GM18517 (cell line): ENCODE data around the gene TBC1D9.
A peak's percentile ranks its signal among the peaks of the same experiment; 100 is the strongest.
"Not testable (repeated sequence)": the region's sequence is repeated elsewhere in the genome, so short reads cannot be mapped to it uniquely, and the experiment has no call there.

ENCODE experiments used
- ATAC-seq: cut with Tn5 transposase; IDR thresholded peaks from one replicate; pipeline ENCODE4 v1.9.1; 2021; ENCODE audit warnings: mild to moderate bottlenecking, moderate library complexity; ENCODE audit not compliant: unreplicated experiment

Gene TBC1D9

DNA sequence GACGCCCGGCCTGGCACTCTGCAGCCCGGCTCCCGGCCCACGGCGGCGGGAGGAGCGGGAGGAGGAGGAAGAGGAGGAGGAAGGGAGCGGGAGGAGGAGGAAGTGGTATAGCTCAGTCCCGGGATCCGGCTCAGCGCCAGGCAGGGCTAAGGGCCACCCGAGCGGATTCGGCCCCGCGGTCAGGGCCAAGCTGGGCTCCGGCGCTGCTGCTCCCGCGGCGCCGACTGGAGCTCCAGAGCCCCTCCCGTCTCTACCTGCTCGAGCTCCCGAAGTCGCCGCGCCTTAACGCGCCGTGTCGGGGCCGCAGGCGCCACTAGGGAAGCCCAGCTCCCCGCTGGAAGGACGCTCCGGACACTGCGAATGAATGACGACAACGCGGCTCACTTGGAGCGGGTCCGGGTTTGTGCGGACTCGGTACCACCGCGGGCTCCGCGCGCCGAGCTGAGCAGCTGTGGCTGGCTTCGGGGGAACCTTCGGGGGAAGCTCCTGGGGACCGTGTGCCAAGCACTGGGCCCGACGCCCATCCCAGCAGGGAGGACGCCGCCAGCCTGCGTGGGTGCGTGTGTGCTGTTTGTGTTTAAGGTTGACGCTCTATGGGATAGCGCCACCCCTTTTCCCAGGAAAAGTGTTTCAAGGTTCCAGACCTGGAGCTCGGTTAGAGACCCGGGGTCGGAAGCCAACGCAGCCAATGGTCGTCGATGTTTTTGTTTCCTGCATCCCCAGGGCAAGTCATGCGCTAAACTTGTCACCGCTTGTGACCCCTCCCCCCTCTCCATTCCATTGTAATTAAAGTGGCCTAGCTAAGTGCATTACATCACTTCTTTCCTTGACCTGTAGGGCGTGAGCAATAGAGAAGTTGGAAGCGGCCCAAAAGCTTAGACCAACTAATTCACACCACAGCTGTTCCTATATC is at the start of gene TBC1D9:
TBC1D9 (minus strand) TSS at position 67 of the 913 bp plus-strand sequence. CDS start 340 bp downstream, outside the sequence.
- no peak for ATAC-seq

DNA sequence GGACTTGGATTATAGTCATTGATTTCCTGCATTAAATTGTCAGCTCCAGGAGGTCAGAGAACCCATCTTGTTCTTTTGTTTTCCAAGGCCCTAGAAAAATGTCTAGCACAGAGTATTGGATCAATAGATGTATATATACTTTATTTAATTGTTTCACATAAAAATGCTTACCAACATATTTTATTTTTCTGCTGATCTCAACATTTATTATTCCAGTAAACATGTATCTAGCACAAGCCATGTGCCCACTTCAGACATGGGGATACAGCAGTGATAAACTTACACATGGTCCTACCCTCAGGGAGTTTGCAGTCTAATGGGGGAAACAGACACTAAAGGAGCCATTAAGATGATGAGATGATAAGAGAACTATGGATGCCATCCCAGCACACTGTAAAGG is 49.1 kb upstream of the TBC1D9 start:
- no peak for ATAC-seq

DNA sequence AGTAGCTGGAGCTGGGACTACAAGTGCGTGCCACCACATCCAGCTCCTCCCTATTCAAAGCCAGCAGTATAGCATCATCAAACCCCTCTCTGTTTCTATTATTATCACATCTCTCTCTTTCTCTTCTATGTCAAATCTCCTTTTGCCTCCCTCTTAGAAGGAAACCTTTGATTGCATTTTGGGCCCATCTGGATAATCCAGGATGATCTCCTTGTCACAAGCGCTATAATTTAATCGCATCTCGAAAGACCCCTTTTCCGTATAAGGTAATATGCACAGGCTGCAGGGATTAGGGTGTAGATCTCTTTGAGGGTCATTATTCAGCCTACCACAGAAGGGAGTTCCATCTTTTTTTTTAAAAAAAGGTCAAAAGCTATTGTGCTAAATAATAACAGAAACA is 46.4 kb upstream of the TBC1D9 start:
- ATAC-seq, result no peak

DNA sequence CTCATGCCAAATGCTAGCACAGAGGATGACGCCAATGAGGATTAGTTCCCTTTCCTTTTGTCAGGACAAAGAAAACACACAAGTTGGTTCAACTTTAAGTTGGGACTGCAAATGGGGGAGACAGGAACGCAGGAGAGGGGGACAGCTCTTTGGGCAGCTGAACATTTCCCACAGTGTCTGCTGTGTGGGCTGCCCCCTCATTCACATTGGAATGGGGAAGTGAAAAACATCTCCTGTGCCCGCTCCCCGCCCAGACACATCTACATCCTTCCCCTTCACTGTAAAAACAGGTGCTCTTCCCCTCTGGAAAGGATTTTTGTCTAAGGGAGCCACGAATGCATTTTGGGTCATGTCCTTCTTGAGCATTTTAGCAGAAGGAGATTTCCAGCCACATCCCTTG is 44.5 kb upstream of the TBC1D9 start:
- no peak for ATAC-seq

DNA sequence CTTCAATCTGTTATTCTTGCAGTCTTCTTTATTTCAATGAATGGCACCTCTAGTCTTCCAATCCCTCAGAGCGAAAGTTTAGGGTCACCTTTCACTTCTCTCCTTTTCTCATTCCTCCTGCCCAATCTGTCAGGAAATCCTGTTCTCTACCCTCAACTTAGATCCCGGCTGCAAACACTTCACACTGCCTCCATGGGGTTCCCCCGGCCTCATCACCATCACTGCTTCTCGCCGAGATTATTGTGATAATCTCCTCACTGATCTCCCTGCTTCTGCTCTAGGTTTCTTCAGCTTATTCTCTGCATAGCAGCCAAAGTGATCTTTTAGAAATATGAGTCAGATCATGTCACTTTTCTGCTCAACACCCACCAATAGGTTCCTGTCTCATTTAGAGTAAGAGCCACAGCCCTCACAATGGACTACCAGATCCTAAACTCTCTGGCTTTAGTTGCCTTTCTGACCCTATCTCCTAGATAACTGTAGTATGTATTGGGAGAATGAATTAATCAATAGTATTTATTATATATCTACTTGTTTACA is 43.6 kb upstream of the TBC1D9 start:
- ATAC-seq, result no peak

DNA sequence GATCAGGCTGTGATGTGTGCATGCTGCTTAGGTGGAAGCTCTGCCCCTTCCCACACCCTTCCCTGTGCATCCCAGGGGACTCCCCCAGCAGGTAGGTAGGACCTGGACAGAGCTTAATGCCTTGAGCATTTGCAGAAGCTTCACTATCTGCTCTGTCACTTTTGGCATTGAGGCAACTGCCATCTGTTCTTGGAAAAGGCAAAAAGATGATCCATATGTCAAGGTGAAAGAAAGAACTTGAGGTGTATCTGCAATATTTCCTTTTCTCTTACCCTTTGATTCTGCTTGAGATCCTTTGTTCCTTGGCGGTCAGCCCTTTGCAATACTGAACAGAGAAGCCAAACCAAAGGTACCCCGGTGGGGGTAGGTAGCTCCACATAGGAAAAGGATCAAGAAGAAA is 37.1 kb upstream of the TBC1D9 start:
- ATAC-seq, result no peak

DNA sequence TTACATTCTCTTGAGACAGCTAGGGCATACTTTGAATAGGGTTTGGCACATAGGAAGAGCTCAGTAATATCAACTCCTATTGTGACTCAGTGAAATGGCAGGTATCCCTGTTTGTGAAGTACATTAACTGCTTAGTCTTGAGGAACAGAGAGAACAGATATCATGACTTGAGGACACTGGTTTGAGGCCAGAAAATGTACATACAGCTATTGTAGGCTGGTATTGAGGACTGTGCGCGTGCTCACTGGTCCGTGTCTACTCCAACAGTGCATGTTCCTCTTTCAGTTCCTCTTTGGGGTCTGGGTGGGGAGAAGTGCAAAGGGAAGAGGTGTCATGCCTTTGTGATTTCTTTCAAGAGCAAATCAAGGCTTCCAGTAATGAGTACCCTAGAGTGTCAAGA is 34.6 kb upstream of the TBC1D9 start:
- ATAC-seq, result peak; percentile 86

DNA sequence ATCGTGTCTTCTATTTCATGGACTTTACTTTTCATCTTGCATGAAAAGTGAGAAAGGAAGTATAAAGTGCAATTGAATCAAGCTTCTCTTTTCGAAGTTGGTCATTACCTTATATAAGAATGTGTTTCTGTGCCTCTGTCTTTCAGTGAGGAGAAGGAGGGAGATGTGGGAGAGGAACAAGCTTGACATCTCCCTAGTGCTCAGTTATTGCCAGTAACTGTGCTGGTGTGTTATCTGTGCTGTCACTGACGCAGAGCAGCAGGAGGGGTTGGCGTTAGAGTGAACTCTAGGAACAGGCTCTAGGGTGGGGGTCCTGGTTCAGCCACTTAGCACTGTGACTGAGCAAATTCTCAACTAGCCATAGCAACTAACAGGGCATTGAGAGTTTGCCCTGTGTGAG is 34.0 kb upstream of the TBC1D9 start:
- ATAC-seq, result peak; percentile 5

DNA sequence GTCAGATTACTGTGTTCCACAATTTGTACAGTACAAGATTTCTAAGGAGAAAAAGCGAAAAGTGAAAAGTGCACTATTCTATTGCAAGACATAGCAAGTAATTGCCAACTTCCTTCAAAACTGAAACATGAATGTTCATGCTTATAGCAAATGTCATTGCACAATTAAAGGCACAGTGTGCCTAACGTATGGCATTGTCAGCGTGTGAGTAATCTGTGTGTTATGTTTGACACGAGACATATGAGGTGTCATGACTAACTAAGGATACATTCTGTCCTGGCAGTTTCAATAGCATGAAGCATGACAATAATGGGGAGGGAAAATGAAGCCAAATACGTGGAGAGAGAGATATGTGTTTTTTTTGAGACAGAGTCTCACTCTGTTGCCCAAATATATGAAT is 33.6 kb upstream of the TBC1D9 start:
- no peak for ATAC-seq

DNA sequence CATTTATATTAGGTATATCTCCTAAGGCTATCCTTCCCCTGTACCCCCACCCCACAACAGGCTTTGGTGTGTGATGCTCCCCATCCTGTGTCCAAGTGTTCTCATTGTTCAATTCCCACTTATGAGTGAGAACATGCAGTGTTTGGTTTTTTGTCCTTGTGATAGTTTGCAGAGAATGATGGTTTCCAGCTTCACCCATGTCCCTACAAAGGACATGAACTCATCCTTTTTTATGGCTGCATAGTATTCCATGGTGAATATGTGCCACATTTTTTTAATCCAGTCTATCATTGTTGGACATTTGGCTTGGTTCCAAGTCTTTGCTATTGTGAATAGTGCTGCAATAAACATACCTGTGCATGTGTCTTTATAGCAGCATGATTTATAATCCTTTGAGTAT is 26.6 kb upstream of the TBC1D9 start:
- not testable (repeated sequence) for ATAC-seq

DNA sequence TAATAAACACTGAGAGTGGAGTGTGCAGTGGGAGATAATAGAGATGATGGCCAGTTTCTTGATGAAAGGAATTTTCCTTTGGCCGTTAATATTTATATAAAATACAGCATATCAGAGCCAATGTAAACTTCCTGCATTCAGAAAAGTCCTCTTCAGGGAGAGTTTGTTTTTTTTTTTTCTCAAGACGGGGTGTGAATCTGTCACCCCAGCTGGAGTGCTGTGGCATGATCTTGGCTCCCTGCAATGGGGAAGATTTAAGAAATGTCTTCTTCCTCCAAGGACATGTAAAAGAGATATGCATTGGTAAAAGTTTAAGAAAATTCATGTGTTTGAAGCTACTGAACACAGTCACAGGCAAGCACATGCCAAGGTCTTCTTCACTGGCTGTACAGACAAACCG is 25.4 kb upstream of the TBC1D9 start:
- no peak for ATAC-seq

DNA sequence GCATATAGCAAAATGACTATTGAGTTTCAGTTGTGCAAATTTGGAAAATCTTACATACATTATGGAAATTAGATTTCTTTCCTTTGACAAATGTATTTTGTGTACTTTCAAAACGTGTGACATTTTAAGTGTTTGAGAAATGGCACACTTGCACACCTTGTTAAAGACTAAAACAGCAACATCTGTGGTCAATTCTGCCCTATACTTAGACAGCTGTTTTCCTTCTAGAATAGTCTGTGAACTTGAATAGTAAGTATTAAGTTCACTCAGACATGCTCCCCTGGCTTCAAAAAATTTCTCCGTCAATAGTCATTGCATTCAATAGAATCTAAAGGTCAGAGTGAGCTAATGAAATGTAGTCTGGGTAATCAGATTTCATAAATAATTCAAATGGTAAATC is 21.7 kb upstream of the TBC1D9 start:
- ATAC-seq, result no peak

DNA sequence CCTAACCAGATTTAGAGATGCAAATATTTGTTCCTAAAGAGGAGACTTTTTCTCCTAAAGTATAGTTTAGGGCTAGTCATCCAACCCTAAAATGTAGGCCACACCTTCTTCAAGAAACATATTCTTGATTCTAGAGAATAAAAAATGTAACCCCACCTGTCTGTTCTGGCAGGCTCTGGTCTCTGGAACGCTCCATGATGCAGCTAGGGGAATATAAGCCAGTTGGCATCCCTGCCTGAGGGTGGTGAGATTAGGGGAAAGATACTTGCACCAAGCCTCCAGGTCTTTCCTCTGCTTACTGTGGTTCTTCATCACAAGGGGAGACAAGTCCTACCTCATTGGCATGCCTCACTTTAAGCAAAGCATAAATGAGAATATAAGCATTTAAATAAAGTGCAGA is 21.2 kb upstream of the TBC1D9 start:
- ATAC-seq, result no peak

DNA sequence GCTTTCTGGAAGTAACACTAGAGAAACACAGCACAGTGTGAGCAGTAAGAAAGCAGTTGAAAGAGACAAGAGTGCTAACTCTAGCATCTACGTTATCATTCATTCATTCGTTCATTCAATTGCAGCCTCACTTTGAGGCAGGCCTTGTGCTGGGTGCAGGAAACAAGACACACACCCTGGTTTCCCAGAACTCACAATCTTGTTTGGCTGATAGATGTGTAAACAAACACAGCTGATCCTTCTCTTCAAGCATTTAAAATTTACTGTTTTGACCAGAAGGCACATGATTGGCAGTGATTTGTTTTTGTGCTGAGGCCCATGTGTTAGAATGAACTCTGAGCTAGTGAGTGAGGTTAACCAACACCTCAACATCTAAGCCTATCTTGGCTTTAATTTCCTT is 20.4 kb upstream of the TBC1D9 start:
- ATAC-seq, result no peak

DNA sequence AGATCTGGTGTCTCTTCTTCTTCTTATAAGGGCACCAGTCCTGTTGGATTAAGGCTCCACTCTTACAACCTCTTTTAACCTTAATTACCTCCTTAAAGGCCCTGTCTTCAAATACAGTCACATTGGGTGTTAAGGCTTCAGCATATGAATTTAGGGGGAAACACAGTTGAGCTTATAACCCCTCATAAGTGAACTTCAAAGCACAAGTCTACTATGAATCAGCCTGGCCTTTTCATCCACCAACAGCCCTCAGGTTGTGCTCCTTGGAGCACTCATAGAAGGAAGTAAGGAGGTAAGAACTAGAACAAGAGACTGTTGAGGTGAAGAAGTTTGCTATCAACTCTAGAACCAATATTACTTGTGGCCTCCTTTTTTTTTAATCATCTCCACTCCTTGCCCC is 18.8 kb upstream of the TBC1D9 start:
- no peak for ATAC-seq

DNA sequence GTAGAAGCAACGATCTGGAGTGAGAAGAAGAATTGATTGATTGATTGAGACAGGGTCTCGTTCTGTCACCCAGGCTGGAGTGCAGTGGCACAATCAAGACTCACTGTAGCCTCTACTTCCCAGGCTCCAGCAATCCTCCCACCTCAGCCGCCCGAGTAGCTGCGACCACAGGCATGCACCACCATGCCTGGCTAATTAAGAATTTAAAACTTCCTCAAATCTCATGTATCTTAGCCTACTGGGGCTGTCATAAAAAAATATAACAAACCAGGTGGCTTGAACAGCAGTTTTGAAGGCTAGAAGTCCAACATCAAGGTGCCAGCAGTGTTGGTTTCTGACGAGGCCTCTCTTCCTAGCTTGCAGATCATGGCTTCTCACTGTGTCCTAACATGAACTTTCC is 18.3 kb upstream of the TBC1D9 start:
- ATAC-seq, result no peak

DNA sequence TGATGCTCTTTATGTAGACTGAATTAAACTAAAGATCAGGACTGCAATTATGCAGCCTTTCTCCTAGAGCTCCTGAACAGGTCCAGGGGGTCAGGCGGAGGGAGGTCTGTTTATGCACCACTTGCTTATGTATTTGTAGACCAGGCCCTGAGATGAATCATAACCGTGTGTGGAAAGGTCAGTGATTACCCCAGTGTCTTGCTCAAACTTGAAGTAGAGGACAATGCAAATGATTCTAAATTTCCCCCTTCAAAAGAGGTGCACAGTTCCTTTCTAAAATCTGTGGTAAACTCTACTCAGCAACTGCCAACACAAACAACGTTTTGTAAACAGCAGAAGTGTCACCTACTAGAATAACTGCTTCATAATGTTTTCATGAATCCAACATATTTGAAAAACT is 13.0 kb upstream of the TBC1D9 start:
- no peak for ATAC-seq

DNA sequence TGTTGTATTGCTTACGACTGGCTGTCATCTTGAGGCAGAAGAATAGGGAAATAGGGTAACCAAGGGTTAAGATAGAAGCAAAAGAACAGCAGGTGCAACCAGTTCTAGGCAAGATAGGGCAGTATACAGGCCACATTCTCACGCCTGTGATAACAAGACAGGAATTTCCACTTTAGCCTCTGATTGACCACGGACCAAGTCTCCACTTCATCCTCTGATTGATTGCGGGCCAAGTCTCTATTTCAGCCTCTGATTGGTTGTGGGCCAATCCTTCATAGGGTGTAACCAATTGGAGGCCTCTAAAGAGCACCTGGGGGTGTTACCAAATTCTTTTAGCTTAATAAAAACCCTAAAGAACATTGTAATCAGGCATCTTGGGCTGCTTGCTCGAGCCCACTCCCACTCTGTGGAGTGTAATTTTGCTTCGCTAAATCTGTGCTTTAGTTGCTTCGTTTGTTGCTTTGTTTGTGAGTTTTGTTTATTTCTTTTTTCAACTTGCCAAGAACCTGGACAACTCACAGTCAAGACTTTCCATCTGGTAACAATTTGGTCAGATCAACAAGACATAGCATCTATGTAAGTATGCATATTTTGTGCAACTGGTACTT is 8.7 kb upstream of the TBC1D9 start:
- no peak for ATAC-seq

DNA sequence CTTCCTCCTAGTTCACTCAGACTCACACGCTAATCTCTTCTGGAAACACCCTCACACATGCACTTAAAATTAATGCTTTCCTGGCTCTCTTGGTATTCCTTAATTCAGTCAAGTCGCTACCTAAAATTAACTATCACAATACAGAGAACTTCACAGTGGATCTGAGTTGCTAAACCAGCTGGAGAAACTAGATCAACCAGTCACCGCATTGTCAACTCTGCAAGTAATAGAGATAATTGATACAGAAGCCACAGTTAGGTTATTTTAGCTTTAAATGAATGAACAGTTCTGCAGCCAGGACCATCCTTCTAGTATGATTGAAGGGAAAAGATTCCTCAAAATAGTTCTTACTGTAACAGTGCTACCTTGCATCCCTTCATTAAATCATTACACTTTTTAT is 6.0 kb upstream of the TBC1D9 start:
- ATAC-seq, result no peak

DNA sequence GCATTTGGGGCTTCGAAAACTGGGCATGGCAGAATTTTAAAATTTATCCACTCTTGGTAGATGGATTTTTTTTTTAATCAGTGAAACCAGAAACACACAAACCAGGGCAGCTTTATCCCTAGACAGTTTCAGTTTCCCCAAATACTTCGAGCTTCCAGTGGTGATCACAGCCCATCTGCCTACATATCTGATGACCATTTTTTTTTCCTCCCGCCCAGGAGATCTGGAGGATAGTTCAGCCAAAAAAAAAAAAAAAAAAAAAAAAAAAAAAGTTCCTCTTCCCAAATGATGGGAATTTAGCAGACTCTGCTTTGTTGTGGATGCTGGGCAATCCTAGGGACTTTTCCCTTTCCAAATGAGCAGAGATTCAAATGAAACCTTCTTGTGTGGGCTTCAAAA is 1.0 kb upstream of the TBC1D9 start:
- no peak for ATAC-seq

DNA sequence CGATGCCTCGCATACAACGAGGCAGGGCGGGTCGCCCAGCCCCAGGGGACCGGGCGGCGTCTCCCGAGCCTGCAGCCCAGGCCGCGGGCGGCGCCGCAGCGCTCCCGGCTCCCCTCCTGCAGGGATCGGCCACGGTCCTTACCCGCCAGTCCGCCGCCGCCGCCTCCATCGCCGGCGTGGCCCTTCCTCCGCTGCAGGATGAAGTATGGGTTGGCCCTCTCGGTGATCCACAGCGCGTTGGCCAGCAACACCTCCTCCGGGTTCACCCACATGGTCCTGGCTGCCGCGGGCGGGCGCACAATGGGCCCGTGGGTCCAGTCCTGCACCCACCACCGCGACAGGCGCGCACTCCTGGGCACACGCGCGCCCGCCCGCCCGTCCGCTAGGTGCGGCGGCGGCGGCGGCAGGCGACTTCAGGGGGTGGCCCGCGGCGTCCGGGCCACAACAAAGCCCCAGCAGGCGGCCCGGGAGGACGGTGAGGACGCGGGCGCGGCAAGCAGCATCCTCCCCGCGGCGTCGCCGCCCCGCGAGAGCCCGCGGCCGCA is 339 bp downstream of the TBC1D9 start:
- no peak for ATAC-seq
